A549 (cell line): ENCODE measurements around the gene ELF2. TPM values are rescaled to one million over a fixed set of nuclear protein-coding genes. Genes with fewer than 3 reads are reported as not detected.
A peak's percentile ranks its signal among the peaks of the same experiment; 100 is the strongest.
"Not testable (repeated sequence)": the region's sequence is repeated elsewhere in the genome, so short reads cannot be mapped to it uniquely, and the experiment has no call there.

Source experiments
- ATAC-seq, 2 experiments: fragments of 200-7000 bp in 1 of 2; fragments of >200 bp in 1 of 2; cut with Nextera tagmentation in 1 of 2; cut with Tn5 transposase in 1 of 2; 3 replicates each; pipeline versions ENCODE4 v1.8.0 to v1.9.1; 2018 to 2020; ENCODE audit warnings: mild to moderate bottlenecking in 1 of 2, moderate library complexity in 1 of 2
- CTCF ChIA-PET: fragments of 300-600 bp; sonication (Branson Sonifier 250); formaldehyde crosslinking; extraction: SDS; loops from one replicate; lab custom pipeline; 2021; ENCODE audit warnings: antibody characterized with exemption, inconsistent platforms; lab: Yijun Ruan, JAX
- POLR2A ChIA-PET: fragments of 350-600 bp; formaldehyde crosslinking; extraction: SDS; loops from one replicate; lab custom pipeline; 2021; ENCODE audit warnings: antibody characterized with exemption, inconsistent platforms; lab: Yijun Ruan, JAX
- DNase-seq, 2 experiments: peaks; one replicate each; pipeline versions ENCODE4 v3.0.0 to v3.0.0-alpha.2; 2011 to 2016; ENCODE audit warnings: low read depth in 1 of 2, low spot score in 1 of 2
- FAIRE-seq: peaks from 2 replicates; lab custom pipeline; 2011; peaks lifted over from hg19 to GRCh38; lab: Jason Lieb, UNC
- H3K27ac ChIP-seq, 2 experiments: fragments of >200 bp; sonication (Bioruptor Twin); formaldehyde crosslinking; 3 replicates each; pipeline ENCODE4 v1.5.1; 2016 to 2017
- H3K4me1 ChIP-seq: fragments of >200 bp; sonication (Bioruptor Twin); formaldehyde crosslinking; 3 replicates; pipeline ENCODE4 v1.6.1; 2016
- H3K4me2 ChIP-seq: fragments of >200 bp; sonication (Bioruptor Twin); formaldehyde crosslinking; 3 replicates; pipeline ENCODE4 v1.6.1; 2016
- H3K4me3 ChIP-seq: fragments of >200 bp; sonication (Bioruptor Twin); formaldehyde crosslinking; 3 replicates; pipeline ENCODE4 v1.5.1; 2016
- H3K9me3 ChIP-seq: fragments of >200 bp; sonication (Bioruptor Twin); formaldehyde crosslinking; 3 replicates; pipeline ENCODE4 v1.6.1; 2016
- CBX8 ChIP-seq: fragments of 200-600 bp; sonication (generic); IDR thresholded peaks from 2 replicates; pipeline ENCODE4 v1.6.1; 2016
- CTCF ChIP-seq: fragments of >200 bp; sonication (Bioruptor Twin); formaldehyde crosslinking; IDR thresholded peaks from 3 replicates; pipeline ENCODE4 v1.5.1; 2016
- ELK1 ChIP-seq: fragments of 150-350 bp; IDR thresholded peaks from 2 replicates; pipeline ENCODE4 v1.6.1; 2014; ENCODE audit warnings: low read depth, mild to moderate bottlenecking, low read length
- FOSL2 ChIP-seq, 2 experiments: fragments of 450-650 bp in 1 of 2; fragments of >200 bp in 1 of 2; sonication (Bioruptor Twin) in 1 of 2; formaldehyde crosslinking; IDR thresholded peaks; 2 replicates each; pipeline versions ENCODE4 v1.5.0 to v1.6.1; 2016 to 2020; ENCODE audit warnings: mild to moderate bottlenecking in 1 of 2, moderate library complexity in 1 of 2
- FOXS1 ChIP-seq: fragments of 250-450 bp; sonication (Bioruptor Pico); IDR thresholded peaks from 2 replicates; pipeline ENCODE4 v1.5.0; 2020; ENCODE audit warnings: mild to moderate bottlenecking, moderate library complexity
- HDAC2 ChIP-seq: fragments of 200-600 bp; sonication (generic); IDR thresholded peaks from 2 replicates; pipeline ENCODE4 v1.6.1; 2016
- HEYL ChIP-seq: fragments of 250-450 bp; sonication (Bioruptor Pico); IDR thresholded peaks from 2 replicates; pipeline ENCODE4 v1.8.0; 2021; ENCODE audit warnings: mild to moderate bottlenecking, moderate library complexity
- HMGXB4 ChIP-seq: fragments of 250-450 bp; sonication (Bioruptor Pico); IDR thresholded peaks from 2 replicates; pipeline ENCODE4 v1.5.0; 2021; ENCODE audit warnings: mild to moderate bottlenecking, moderate library complexity, borderline replicate concordance
- JUNB ChIP-seq: fragments of >200 bp; sonication (Bioruptor Twin); formaldehyde crosslinking; IDR thresholded peaks from 2 replicates; pipeline ENCODE4 v1.6.1; 2016
- KDM5A ChIP-seq: fragments of 200-600 bp; sonication (generic); IDR thresholded peaks from 2 replicates; pipeline ENCODE4 v1.6.1; 2016; ENCODE audit warnings: antibody characterized with exemption, mild to moderate bottlenecking
- MAX ChIP-seq: IDR thresholded peaks from 2 replicates; pipeline ENCODE4 v1.6.1; 2012
- NR3C1 ChIP-seq: fragments of >200 bp; sonication (Bioruptor Twin); formaldehyde crosslinking; IDR thresholded peaks from 3 replicates; pipeline ENCODE4 v1.6.1; 2017
- PHF8 ChIP-seq: fragments of 200-600 bp; sonication (generic); IDR thresholded peaks from 2 replicates; pipeline ENCODE4 v1.6.1; 2016; ENCODE audit warnings: low read depth, mild to moderate bottlenecking, antibody characterized with exemption, moderate library complexity, borderline replicate concordance
- RAD21 ChIP-seq, 2 experiments: fragments of >200 bp in 1 of 2; sonication (Bioruptor Twin) in 1 of 2; formaldehyde crosslinking in 1 of 2; IDR thresholded peaks in 1 of 2; conservative IDR thresholded peaks in 1 of 2; 2 replicates in 1 of 2; 3 replicates in 1 of 2; pipeline ENCODE4 v1.6.1; 2012 to 2018; ENCODE audit warnings: inconsistent platforms in 1 of 2
- RFX5 ChIP-seq: fragments of 450-650 bp; IDR thresholded peaks from 2 replicates; pipeline ENCODE4 v1.7.1; 2014; ENCODE audit warnings: antibody characterized with exemption, mild to moderate bottlenecking, moderate library complexity
- RNF2 ChIP-seq: fragments of 200-600 bp; sonication (generic); IDR thresholded peaks from 2 replicates; pipeline ENCODE4 v1.6.1; 2016; ENCODE audit warnings: low read depth, mild to moderate bottlenecking, antibody characterized with exemption, moderate library complexity, borderline replicate concordance
- SMC3 ChIP-seq: fragments of >200 bp; sonication (Bioruptor Twin); formaldehyde crosslinking; IDR thresholded peaks from 3 replicates; pipeline ENCODE4 v1.6.1; 2018; ENCODE audit warnings: inconsistent platforms
- ZFP36 ChIP-seq: fragments of 450-650 bp; IDR thresholded peaks from 2 replicates; pipeline ENCODE4 v1.6.1; 2014; ENCODE audit warnings: borderline replicate concordance; ENCODE audit not compliant: partially characterized antibody
- WGBS: methylation state at CpG from one replicate; pipeline ENCODE4 v1.1.6; 2017; ENCODE audit errors: missing lambda C conversion rate; 5-methylcytosine and 5-hydroxymethylcytosine counted together
- polyA plus RNA-seq, 4 experiments: library from polyadenylated mRNA; depleted of rRNA in 3 of 4; stranded (reverse); fragments of >200 nt; fragmentation: RNase III in 1 of 4; extraction: RNeasy Plus Mini Kit Qiagen cat#74134 plus additional on column Dnase treatment in 1 of 4; gene quantifications; 2 replicates in 3 of 4; 3 replicates in 1 of 4; pipeline ENCODE4 v1.2.3, GENCODE V29; 2011 to 2017

The ELF2 gene
- polyA plus RNA-seq, 2 of the 4 experiments (the other 2 are of a cell fraction) = 12.7 to 24.3 TPM

GRCh38 chr4:139060591-139060990, 116.4 kb downstream of the ELF2 start:
- no peak overlapping the region for H3K4me3 ChIP-seq
- no peak for DNase-seq
- no peak overlapping the region for H3K27ac ChIP-seq
- no peaks in the 10 kb centered on the region for H3K9me3 ChIP-seq
- no peak for FAIRE-seq
- POLR2A ChIA-PET = no interaction called here
- H3K4me2 ChIP-seq = no peak overlapping the region
- TF ChIP-seq HDAC2 (no peak), ELK1 (no peak), SMC3 (no peak), KDM5A (no peak), MAX (no peak), FOXS1 (no peak), HMGXB4 (no peak), CBX8 (no peak), HEYL (CRISPR knock-in tag) (no peak), CTCF (no peak), PHF8 (no peak), RFX5 (no peak), JUNB (no peak), RAD21 (conservative IDR thresholded peaks at IDR 0.05 in 1 of 2, IDR thresholded peaks at IDR 0.05 in 1 of 2) (no peak), ZFP36 (no peak), RNF2 (no peak)
- TF ChIP-seq, all 56 proteins: peak for 0
- peaks cover 4% of the 10 kb centered on the region; the same call in 2 of the 3 replicates for H3K4me1 ChIP-seq
- 92% methylated on average over 3 of the region's 3 CpGs for WGBS
- ATAC-seq = no peak
- CTCF ChIA-PET = no interaction called here

GRCh38 chr4:139059026-139059425, 118.0 kb downstream of the ELF2 start:
- POLR2A ChIA-PET, H3K9me3 ChIP-seq, DNase-seq, ATAC-seq, FAIRE-seq, H3K4me3 ChIP-seq, H3K27ac ChIP-seq, H3K4me2 ChIP-seq: not testable (repeated sequence)
- peaks cover 16% of the 10 kb centered on the region for H3K4me1 ChIP-seq
- WGBS = 73% methylated on average over 4 of the region's 4 CpGs
- CTCF ChIA-PET = interaction anchor here (1.4 kb wide), 1 partner anchor 29 kb away, joined by 3 read pairs; no protein-coding TSS in a partner anchor

- TF ChIP-seq FOSL2 (IDR thresholded peaks at IDR 0.05) = no peak
- peak; percentile 31; the same call in 1 of the 2 replicates for TF ChIP-seq FOSL2 (CRISPR knock-in tag; IDR thresholded peaks at IDR 0.05)
- no peak for TF ChIP-seq NR3C1
- peak in 1 of 2 experiments; percentile 17; a peak in 2 of 6 replicates for ATAC-seq
- FAIRE-seq = no peak
- POLR2A ChIA-PET = no interaction called here
- H3K4me2 ChIP-seq = peak overlapping the region; percentile 38
- DNase-seq = no peak
- no peaks in the 10 kb centered on the region for H3K9me3 ChIP-seq
- CTCF ChIA-PET = interaction anchor here (1.1 kb wide), 1 partner anchor 10 kb away, joined by 4 read pairs; no protein-coding TSS in a partner anchor
- peaks cover 16% of the 10 kb centered on the region for H3K4me1 ChIP-seq
- H3K27ac ChIP-seq = no peak overlapping the region
- WGBS = 7% methylated on average over 1 of the region's 1 CpG
- H3K4me3 ChIP-seq = no peak overlapping the region
Observed at GRCh38 chr4:139054791-139055505, 122.1 kb downstream of the ELF2 start.
